Fibroblast of lung (primary cell): ENCODE measurements around the gene FOXC1. TPM values are rescaled to one million over a fixed set of nuclear protein-coding genes. Genes with fewer than 3 reads are reported as not detected.

ENCODE experiments used
- DNase-seq, 2 donors: peaks; one replicate each; pipeline versions ENCODE4 v3.0.0 to v3.0.0-alpha.2; 2010; ENCODE audit warnings: low read depth in 2 of 2
- H2AFZ ChIP-seq: 2 replicates; pipeline ENCODE4 v1.5.1; 2012; ENCODE audit warnings: low read length, control low read depth, inconsistent platforms
- H3K27ac ChIP-seq: 2 replicates; pipeline ENCODE4 v1.5.1; 2011; ENCODE audit warnings: low read length, control low read depth; ENCODE audit not compliant: insufficient read depth
- H3K27me3 ChIP-seq: 2 replicates; pipeline ENCODE4 v1.5.1; 2011; ENCODE audit warnings: mild to moderate bottlenecking, low read length; ENCODE audit not compliant: control insufficient read depth, insufficient read depth
- H3K36me3 ChIP-seq: 2 replicates; pipeline ENCODE4 v1.5.1; 2011; ENCODE audit warnings: low read length; ENCODE audit not compliant: control insufficient read depth, insufficient read depth
- H3K4me1 ChIP-seq: 2 replicates; pipeline ENCODE4 v1.5.1; 2011; ENCODE audit warnings: low read length; ENCODE audit not compliant: control insufficient read depth, insufficient read depth; ENCODE audit errors: extremely low read depth
- H3K4me2 ChIP-seq: 2 replicates; pipeline ENCODE4 v1.5.1; 2011; ENCODE audit warnings: low read length, control low read depth; ENCODE audit not compliant: insufficient read depth; ENCODE audit errors: extremely low read depth
- H3K4me3 ChIP-seq, 4 experiments: fragments of 200-600 bp in 1 of 4; sonication (generic) in 1 of 4; replicated peaks in 1 of 4; 2 replicates each; pipeline ENCODE4 v1.5.1; 2011 to 2016; ENCODE audit warnings: low read length in 4 of 4, low read depth in 3 of 4, mild to moderate bottlenecking in 3 of 4, control low read depth in 2 of 4, inconsistent platforms in 1 of 4, mixed read lengths in 1 of 4; ENCODE audit not compliant: insufficient read depth in 1 of 4; ENCODE audit errors: control extremely low read depth in 1 of 4
- H3K79me2 ChIP-seq: 2 replicates; pipeline ENCODE4 v1.5.1; 2012; ENCODE audit warnings: mild to moderate bottlenecking, low read length, inconsistent platforms; ENCODE audit not compliant: control insufficient read depth, insufficient read depth
- H3K9ac ChIP-seq: 2 replicates; pipeline ENCODE4 v1.5.1; 2011; ENCODE audit warnings: mild to moderate bottlenecking, low read length, control low read depth; ENCODE audit not compliant: insufficient read depth
- H3K9me3 ChIP-seq: 2 replicates; pipeline ENCODE4 v1.5.1; 2012; ENCODE audit warnings: low read depth, low read length; ENCODE audit not compliant: control insufficient read depth, insufficient read depth
- H4K20me1 ChIP-seq: 2 replicates; pipeline ENCODE4 v1.5.1; 2011; ENCODE audit warnings: low read length; ENCODE audit not compliant: control insufficient read depth, insufficient read depth; ENCODE audit errors: extremely low read depth
- CTCF ChIP-seq, 2 donors: IDR thresholded peaks in 1 of 2; conservative IDR thresholded peaks in 1 of 2; 1 replicate in 1 of 2; 2 replicates in 1 of 2; pipeline ENCODE4 v1.5.1; 2011 to 2012; ENCODE audit warnings: low read length in 2 of 2, control low read depth in 1 of 2, inconsistent platforms in 1 of 2, low read depth in 1 of 2, mild to moderate bottlenecking in 1 of 2
- EZH2 ChIP-seq: IDR thresholded peaks from 2 replicates; pipeline ENCODE4 v1.5.1; 2012; ENCODE audit warnings: low read length, control low read depth, mild to moderate bottlenecking; ENCODE audit errors: missing control alignments
- polyA plus RNA-seq, 2 donors: library from polyadenylated mRNA; depleted of rRNA in 1 of 2; stranded (reverse) in 1 of 2; unstranded in 1 of 2; fragments of >200 nt; gene quantifications; 2 replicates each; pipeline ENCODE4 v1.2.1, GENCODE V29; 2011 to 2012; ENCODE audit warnings: missing spikeins in 1 of 2
- total RNA-seq: library from RNA; depleted of rRNA; stranded (reverse); fragments of >200 nt; gene quantifications from 2 replicates; pipeline ENCODE4 v1.2.1, GENCODE V29; 2014

The FOXC1 gene
- total and polyA plus RNA-seq, 2 donors (not counting 1 experiment from before 2014, with no cell fraction given) = 0.66 to 2.3 TPM

- Histone ChIP-seq H3K9ac (peak overlapping the region; percentile 58), H3K36me3 (no peaks in the 10 kb centered on the region), H3K4me1 (no peaks in the 10 kb centered on the region), H3K4me2 (no peak overlapping the region), H3K4me3 (peak overlapping the region in 2 of 4 experiments; percentile 61 to 67), H3K9me3 (no peaks in the 10 kb centered on the region), H3K27me3 (peaks cover 31% of the 10 kb centered on the region), H2AFZ (no peak overlapping the region), H3K27ac (no peak overlapping the region), H4K20me1 (no peaks in the 10 kb centered on the region), H3K79me2 (peaks cover 2% of the 10 kb centered on the region)
- DNase-seq = peak in 1 of 2 donors; percentile 31
- no peak for TF ChIP-seq EZH2
- TF ChIP-seq CTCF (conservative IDR thresholded peaks at IDR 0.05 in 1 of 2, IDR thresholded peaks at IDR 0.05 in 1 of 2; ENCODE audit: low read depth in 1 of 2, low read length in 2 of 2) = peak in 1 of 2 donors; percentile 8
Observed at GRCh38 chr6:1611322-1611571, 1.5 kb downstream of the FOXC1 start.

- Histone ChIP-seq H3K79me2 (peaks cover 2% of the 10 kb centered on the region), H3K9ac (peak overlapping the region; percentile 44), H3K4me2 (peak overlapping the region; percentile 80), H3K4me3 (peak overlapping the region; percentile 67 to 76 (median 72)), H3K36me3 (no peaks in the 10 kb centered on the region), H3K27ac (peak overlapping the region; percentile 61), H2AFZ (peak overlapping the region; percentile 71), H3K27me3 (peaks cover 27% of the 10 kb centered on the region), H3K9me3 (no peaks in the 10 kb centered on the region), H3K4me1 (no peaks in the 10 kb centered on the region), H4K20me1 (no peaks in the 10 kb centered on the region)
- no peak for TF ChIP-seq EZH2
- no peak for TF ChIP-seq CTCF (conservative IDR thresholded peaks at IDR 0.05 in 1 of 2, IDR thresholded peaks at IDR 0.05 in 1 of 2; ENCODE audit: low read depth in 1 of 2, low read length in 2 of 2)
- peak; percentile 46 to 60 for DNase-seq
Observed at GRCh38 chr6:1611572-1612298, 2.0 kb downstream of the FOXC1 start.

- H3K4me2 ChIP-seq = peak overlapping the region; percentile 80
- H3K79me2 ChIP-seq = peaks cover 2% of the 10 kb centered on the region
- H3K27ac ChIP-seq = peak overlapping the region; percentile 20
- no peaks in the 10 kb centered on the region for H3K36me3 ChIP-seq
- no peak for DNase-seq
- no peaks in the 10 kb centered on the region for H3K4me1 ChIP-seq
- TF ChIP-seq CTCF (conservative IDR thresholded peaks at IDR 0.05 in 1 of 2, IDR thresholded peaks at IDR 0.05 in 1 of 2; ENCODE audit: low read depth in 1 of 2, low read length in 2 of 2) (no peak), EZH2 (no peak)
- H3K27me3 ChIP-seq = peaks cover 20% of the 10 kb centered on the region
- no peak overlapping the region for H2AFZ ChIP-seq
- peak overlapping the region; percentile 67 to 76 (median 72) for H3K4me3 ChIP-seq
- no peaks in the 10 kb centered on the region for H4K20me1 ChIP-seq
- peak overlapping the region; percentile 44 for H3K9ac ChIP-seq
- H3K9me3 ChIP-seq = no peaks in the 10 kb centered on the region
Observed at GRCh38 chr6:1612299-1612973, 2.7 kb downstream of the FOXC1 start.
